ENCODE data around the gene IGFBP7. TPM values are rescaled to one million over a fixed set of nuclear protein-coding genes. Genes with fewer than 3 reads are reported as not detected.

IGFBP7 gene
- polyA plus RNA-seq, 1 experiment, result 2,028 TPM

- POLR2A ChIA-PET, result no interaction called here
- CTCF ChIA-PET, result interaction anchor here (0.6 kb wide), 1 partner anchor 59 kb away, joined by 4 read pairs; no protein-coding TSS in a partner anchor
- Histone ChIP-seq H3K36me3 (ENCODE audit: control insufficient read depth, insufficient read depth, low read length) (peaks cover 8% of the 10 kb centered on the region), H3K4me3 (ENCODE audit: low read depth, low read length) (no peak overlapping the region), H3K27me3 (ENCODE audit: control insufficient read depth, insufficient read depth, low read length) (no peaks in the 10 kb centered on the region)
- no peak for TF ChIP-seq CTCF (IDR thresholded peaks at IDR 0.05; ENCODE audit: insufficient read depth, low read depth, low read length)
- DNase-seq (ENCODE audit: low read depth), result no peak
Measured at GRCh38 chr4:57044996-57045395, 65.2 kb downstream of the IGFBP7 start.

DNA sequence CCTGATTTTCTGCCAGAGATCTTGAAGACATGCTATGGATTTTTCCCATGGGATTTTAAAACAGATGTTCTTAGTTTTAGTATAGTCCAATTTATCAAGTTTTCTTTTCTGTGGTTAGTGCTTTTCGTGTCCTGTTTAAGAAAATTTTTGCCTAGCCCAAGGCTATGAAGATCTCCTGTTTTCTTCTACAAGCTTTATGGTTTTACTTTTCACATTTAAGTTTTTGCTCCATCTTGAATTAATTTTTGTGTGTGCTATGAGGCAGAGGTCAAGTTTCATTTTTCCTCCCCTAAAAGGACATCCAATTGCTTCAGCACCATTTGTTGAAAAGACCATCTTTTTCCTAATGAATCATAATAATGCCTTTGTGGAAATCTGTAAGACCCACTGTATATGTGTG, 65.9 kb downstream of the IGFBP7 start:
- CTCF ChIA-PET, result interaction anchor here (1.0 to 7.5 kb wide), 4 partner anchors 15 to 119 kb away, joined by 3 to 55 read pairs (median 3); no protein-coding TSS in a partner anchor
- POLR2A ChIA-PET, result no interaction called here
- Histone ChIP-seq H3K36me3 (ENCODE audit: control insufficient read depth, insufficient read depth, low read length) (peaks cover 8% of the 10 kb centered on the region), H3K27me3 (ENCODE audit: control insufficient read depth, insufficient read depth, low read length) (no peaks in the 10 kb centered on the region), H3K4me3 (ENCODE audit: low read depth, low read length) (no peak overlapping the region)
- no peak for TF ChIP-seq CTCF (IDR thresholded peaks at IDR 0.05; ENCODE audit: insufficient read depth, low read depth, low read length)
- DNase-seq (ENCODE audit: low read depth), result peak; percentile 92

DNA sequence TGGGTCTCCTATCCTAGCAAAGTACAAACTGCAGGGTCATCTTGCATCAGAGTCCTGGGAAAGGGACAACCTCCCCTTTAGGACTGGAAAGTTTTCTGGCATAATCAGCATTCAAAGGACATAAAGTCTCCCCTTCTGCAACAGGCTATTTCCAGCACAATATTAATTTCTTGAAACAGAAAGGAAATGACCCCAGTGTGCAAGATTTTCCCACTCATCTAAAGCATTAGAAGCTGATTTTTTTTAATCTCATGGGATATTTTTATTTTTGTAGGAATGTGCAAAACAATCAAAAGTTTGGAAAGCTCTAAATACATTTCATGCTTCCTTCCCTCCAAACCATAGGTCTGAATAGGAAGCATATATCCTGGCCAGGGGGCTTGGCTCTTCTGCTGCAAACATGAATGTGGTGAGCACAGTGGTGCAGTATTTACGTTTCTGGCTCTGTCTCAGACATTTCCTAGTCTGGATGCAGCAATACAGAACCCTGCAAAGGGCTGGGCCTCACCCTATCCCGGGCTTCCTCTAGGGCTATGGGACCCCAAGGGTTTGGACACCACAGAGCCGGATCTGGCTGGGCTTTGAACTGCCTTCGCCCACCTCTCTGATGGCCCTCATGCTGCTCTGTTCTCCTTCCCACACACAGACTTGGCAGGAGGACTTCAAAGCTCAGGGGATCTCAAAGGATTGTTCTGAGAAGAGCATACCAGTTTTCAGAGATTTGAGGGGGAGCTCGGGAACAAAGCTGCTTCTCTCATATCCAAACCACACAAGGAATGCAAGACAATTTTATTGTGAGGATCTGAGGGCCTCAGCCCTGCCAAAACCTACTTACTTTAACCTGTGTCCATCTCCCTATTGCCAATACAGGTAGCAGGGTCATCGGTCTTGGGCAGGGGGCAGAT, 66.6 kb downstream of the IGFBP7 start:
- DNase-seq (ENCODE audit: low read depth), result no peak
- no peak overlapping the region for H3K4me3 ChIP-seq (ENCODE audit: low read depth, low read length)
- peaks cover 8% of the 10 kb centered on the region for H3K36me3 ChIP-seq (ENCODE audit: control insufficient read depth, insufficient read depth, low read length)
- TF ChIP-seq CTCF (IDR thresholded peaks at IDR 0.05; ENCODE audit: insufficient read depth, low read depth, low read length), result no peak
- CTCF ChIA-PET, result interaction anchor here (0.9 to 7.5 kb wide), 5 partner anchors 15 to 120 kb away, joined by 3 to 55 read pairs (median 3); no protein-coding TSS in a partner anchor
- POLR2A ChIA-PET, result no interaction called here
- H3K27me3 ChIP-seq (ENCODE audit: control insufficient read depth, insufficient read depth, low read length), result no peaks in the 10 kb centered on the region

DNA sequence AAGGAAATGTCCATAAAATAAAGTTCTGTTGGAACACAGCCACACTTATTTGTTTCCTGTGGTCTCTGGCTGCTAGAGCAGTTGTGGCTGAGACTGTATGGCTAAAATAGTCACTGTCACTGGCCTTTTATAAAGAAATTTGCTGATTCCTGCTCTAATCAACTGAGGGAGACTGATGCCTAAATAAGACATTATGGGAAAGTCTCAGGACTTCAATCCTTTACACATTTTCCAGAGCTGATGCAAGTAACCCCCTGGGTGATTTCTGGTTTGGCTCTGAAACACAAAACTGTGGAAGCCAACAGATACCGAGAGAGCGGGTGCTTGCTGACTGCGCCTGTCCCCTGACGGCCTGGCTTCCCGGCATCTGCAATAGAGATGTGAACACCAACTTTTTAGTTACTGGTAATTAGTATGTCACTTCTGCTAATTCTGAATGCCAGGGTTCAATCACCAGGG, 67.4 kb downstream of the IGFBP7 start:
- no peak for TF ChIP-seq CTCF (IDR thresholded peaks at IDR 0.05; ENCODE audit: insufficient read depth, low read depth, low read length)
- H3K27me3 ChIP-seq (ENCODE audit: control insufficient read depth, insufficient read depth, low read length), result no peaks in the 10 kb centered on the region
- H3K36me3 ChIP-seq (ENCODE audit: control insufficient read depth, insufficient read depth, low read length), result peaks cover 8% of the 10 kb centered on the region
- CTCF ChIA-PET, result interaction anchor here (0.9 to 7.5 kb wide), 2 partner anchors 32 to 121 kb away, joined by 3 to 55 read pairs; no protein-coding TSS in a partner anchor
- POLR2A ChIA-PET, result no interaction called here
- H3K4me3 ChIP-seq (ENCODE audit: low read depth, low read length), result no peak overlapping the region
- no peak for DNase-seq (ENCODE audit: low read depth)

- TF ChIP-seq CTCF (IDR thresholded peaks at IDR 0.05; ENCODE audit: insufficient read depth, low read depth, low read length), result no peak
- H3K27me3 ChIP-seq (ENCODE audit: control insufficient read depth, insufficient read depth, low read length), result no peaks in the 10 kb centered on the region
- CTCF ChIA-PET, result interaction anchor here (0.9 to 7.5 kb wide), 3 partner anchors 35 to 122 kb away, joined by 3 to 55 read pairs (median 3); no protein-coding TSS in a partner anchor
- POLR2A ChIA-PET, result interaction anchor here (0.6 kb wide), 1 partner anchor 122 kb away, joined by 6 read pairs; no protein-coding TSS in a partner anchor
- DNase-seq (ENCODE audit: low read depth), result no peak
- peaks cover 9% of the 10 kb centered on the region for H3K36me3 ChIP-seq (ENCODE audit: control insufficient read depth, insufficient read depth, low read length)
- no peak overlapping the region for H3K4me3 ChIP-seq (ENCODE audit: low read depth, low read length)
Measured at GRCh38 chr4:57041020-57041419, 69.2 kb downstream of the IGFBP7 start.
